ENCODE data around the gene USP36. TPM values are rescaled to one million over a fixed set of nuclear protein-coding genes. Genes with fewer than 3 reads are reported as not detected.
"Not testable (repeated sequence)": the region's sequence is repeated elsewhere in the genome, so short reads cannot be mapped to it uniquely, and the experiment has no call there.

USP36 gene
- total and polyA plus RNA-seq, 7 donors: 6.7 to 49.3 (median 25.5) TPM

DNA sequence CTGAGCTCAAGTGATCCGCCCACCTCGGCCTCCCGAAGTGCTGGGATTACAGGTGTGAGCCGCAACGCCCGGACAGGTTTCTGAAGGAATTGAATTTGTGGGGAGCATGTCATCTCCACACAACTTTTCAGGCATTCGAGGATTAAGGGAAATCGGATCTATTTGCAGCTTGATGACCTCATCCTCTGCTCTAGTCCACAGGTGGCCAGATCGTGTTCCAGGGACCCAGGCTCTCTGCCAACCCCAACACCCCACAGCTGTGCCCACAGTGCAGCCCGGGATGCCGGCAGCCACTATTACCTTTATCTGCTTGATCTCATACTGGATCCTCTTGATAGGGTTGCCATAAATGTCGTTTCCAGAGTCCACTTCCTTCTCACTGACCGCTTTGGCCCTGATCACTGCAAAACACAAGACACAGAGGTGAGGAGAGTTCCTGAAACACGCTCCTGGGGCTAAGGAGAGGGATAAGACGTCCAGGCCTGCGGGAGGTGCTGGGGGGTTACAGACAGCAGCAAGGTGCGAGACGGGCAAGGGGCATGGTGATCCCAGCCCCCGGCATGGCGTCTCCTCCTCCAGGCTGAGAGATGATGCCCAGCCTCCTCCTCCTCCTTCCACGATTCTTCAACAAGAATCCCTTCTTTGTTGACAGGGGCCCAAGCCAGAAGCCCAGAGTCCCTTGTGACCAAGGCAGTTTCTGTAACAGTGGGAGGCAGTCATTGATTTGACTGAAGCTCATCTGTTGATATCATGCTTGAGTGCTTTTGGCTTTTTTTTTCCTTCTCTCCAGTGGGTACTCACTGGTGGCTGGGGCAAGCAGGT, 33.1 kb upstream of the USP36 start:
- TF ChIP-seq, protein P1, sequence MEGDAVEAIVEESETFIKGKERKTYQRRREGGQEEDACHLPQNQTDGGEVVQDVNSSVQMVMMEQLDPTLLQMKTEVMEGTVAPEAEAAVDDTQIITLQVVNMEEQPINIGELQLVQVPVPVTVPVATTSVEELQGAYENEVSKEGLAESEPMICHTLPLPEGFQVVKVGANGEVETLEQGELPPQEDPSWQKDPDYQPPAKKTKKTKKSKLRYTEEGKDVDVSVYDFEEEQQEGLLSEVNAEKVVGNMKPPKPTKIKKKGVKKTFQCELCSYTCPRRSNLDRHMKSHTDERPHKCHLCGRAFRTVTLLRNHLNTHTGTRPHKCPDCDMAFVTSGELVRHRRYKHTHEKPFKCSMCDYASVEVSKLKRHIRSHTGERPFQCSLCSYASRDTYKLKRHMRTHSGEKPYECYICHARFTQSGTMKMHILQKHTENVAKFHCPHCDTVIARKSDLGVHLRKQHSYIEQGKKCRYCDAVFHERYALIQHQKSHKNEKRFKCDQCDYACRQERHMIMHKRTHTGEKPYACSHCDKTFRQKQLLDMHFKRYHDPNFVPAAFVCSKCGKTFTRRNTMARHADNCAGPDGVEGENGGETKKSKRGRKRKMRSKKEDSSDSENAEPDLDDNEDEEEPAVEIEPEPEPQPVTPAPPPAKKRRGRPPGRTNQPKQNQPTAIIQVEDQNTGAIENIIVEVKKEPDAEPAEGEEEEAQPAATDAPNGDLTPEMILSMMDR (IDR thresholded peaks at IDR 0.05): no peak
- peak in 2 of 4 donors; percentile 5 to 19 for TF ChIP-seq POLR2AphosphoS5 (IDR thresholded peaks at IDR 0.05)
- Histone ChIP-seq H3K4me3 (no peak overlapping the region), H3K36me3 (peaks cover 25 to 53% (median 38%) of the 10 kb centered on the region in 4 donors), H3K9me3 (no peaks in the 10 kb centered on the region), H3K4me1 (peaks cover 0 to 49% (median 46%) of the 10 kb centered on the region in 4 donors), H3K27ac (peak overlapping the region; percentile 65 to 88 (median 78)), H3K27me3 (no peaks in the 10 kb centered on the region)
- DNase-seq: no peak
- intact Hi-C loops (cut with DNase I): no loop called here
- WGBS, 2 donors: 74 to 76% methylated on average over 21 of the region's 21 CpGs

DNA sequence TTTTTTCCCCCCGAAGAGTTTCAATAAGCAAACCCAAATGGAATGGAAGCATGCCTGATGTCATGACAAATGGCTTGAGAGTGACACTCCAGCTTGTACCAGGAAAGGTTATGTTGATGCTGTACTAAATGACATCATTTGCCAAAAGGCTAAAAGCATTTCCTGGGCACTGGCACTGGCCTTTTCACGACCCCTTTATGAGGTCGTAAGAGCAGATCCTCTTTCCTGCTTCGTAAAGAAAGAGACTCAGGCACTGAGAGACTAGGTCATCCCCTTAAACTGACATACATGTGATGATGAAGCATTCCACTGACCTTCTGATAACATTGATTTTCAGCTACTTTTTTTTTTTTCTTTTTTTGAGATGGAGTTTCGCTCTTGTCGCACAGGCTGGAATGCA, 31.9 kb upstream of the USP36 start:
- H3K27ac ChIP-seq: peak overlapping the region in 2 of 4 donors; percentile 10 to 88
- no peaks in the 10 kb centered on the region for H3K9me3 ChIP-seq
- no peaks in the 10 kb centered on the region for H3K27me3 ChIP-seq
- H3K4me1 ChIP-seq: peaks cover 0 to 52% (median 36%) of the 10 kb centered on the region in 4 donors
- no peak for DNase-seq
- intact Hi-C loops (cut with DNase I): no loop called here
- H3K4me3 ChIP-seq: no peak overlapping the region
- no peak for TF ChIP-seq POLR2AphosphoS5 (IDR thresholded peaks at IDR 0.05)
- TF ChIP-seq, protein P1 (IDR thresholded peaks at IDR 0.05): no peak
- TF ChIP-seq POLR2A (IDR thresholded peaks at IDR 0.05): no peak
- TF ChIP-seq EP300 (IDR thresholded peaks at IDR 0.05): no peak
- WGBS, 2 donors: 83 to 85% methylated on average over 6 of the region's 6 CpGs
- H3K36me3 ChIP-seq: peaks cover 30 to 64% (median 44%) of the 10 kb centered on the region in 4 donors

DNA sequence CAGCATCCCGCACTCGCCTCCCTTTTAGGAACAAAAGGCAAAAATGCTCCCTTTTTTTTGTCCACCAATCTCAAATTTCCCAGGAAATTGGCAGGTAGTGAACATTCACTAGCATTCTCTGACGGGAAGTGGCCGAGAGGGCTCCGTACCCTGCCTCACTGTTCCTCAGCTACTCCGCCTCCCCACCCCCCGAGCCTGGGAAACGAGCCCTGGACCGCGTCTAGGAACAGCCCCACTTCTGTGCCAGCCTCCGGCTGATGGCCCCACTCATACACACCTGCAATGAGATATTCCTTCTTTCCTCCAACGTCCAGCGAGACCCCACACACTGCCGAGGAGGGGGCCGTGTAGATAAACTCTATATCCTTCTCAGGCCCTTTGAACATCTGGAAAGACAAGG, 30.0 kb upstream of the USP36 start:
- peaks cover 0 to 52% (median 36%) of the 10 kb centered on the region in 4 donors for H3K4me1 ChIP-seq
- no peaks in the 10 kb centered on the region for H3K9me3 ChIP-seq
- no peak overlapping the region for H3K4me3 ChIP-seq
- WGBS, 2 donors: 88 to 89% methylated on average over 15 of the region's 15 CpGs
- TF ChIP-seq, protein P1 (IDR thresholded peaks at IDR 0.05): no peak
- TF ChIP-seq POLR2AphosphoS5 (IDR thresholded peaks at IDR 0.05) (no peak), POLR2A (IDR thresholded peaks at IDR 0.05) (no peak), EP300 (IDR thresholded peaks at IDR 0.05) (no peak)
- intact Hi-C loops (cut with DNase I): no loop called here
- H3K36me3 ChIP-seq: peaks cover 30 to 64% (median 44%) of the 10 kb centered on the region in 4 donors
- no peak overlapping the region for H3K27ac ChIP-seq
- DNase-seq: no peak
- H3K27me3 ChIP-seq: no peaks in the 10 kb centered on the region

DNA sequence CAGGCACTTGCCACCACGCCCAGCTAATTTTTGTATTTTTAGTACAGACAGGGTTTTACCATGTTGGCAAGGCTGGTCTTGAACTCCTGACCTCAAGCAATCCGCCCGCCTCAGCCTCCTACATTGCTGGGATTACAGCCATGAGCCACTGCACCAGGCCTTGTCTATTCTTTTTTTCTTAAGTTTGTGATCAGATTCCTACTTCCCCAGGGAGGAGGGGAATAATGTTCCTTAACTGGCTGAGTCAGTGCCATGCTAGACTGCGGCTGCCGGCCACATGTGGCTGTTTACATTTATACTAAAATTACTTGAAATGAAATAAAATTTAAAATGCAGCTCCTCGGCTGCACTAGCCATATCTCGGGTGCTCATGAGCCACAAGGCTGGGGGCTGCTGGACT, 27.8 kb upstream of the USP36 start:
- no peaks in the 10 kb centered on the region for H3K27me3 ChIP-seq
- 74 to 86% methylated on average over 7 of the region's 7 CpGs for WGBS, 2 donors
- no peaks in the 10 kb centered on the region for H3K9me3 ChIP-seq
- H3K36me3 ChIP-seq: peaks cover 30 to 65% (median 44%) of the 10 kb centered on the region in 4 donors
- H3K27ac ChIP-seq: peak overlapping the region in 2 of 4 donors; percentile 45 to 75
- TF ChIP-seq POLR2AphosphoS5 (IDR thresholded peaks at IDR 0.05) (no peak), POLR2A (IDR thresholded peaks at IDR 0.05) (no peak), EP300 (IDR thresholded peaks at IDR 0.05) (no peak)
- TF ChIP-seq, protein P1 (IDR thresholded peaks at IDR 0.05): no peak
- H3K4me3 ChIP-seq: no peak overlapping the region
- intact Hi-C loops (cut with DNase I): loop anchor here (5.0 kb wide), 1 partner anchor 54 kb away; no protein-coding TSS in a partner anchor
- no peak for DNase-seq
- H3K4me1 ChIP-seq: peaks cover 0 to 35% (median 20%) of the 10 kb centered on the region in 4 donors

DNA sequence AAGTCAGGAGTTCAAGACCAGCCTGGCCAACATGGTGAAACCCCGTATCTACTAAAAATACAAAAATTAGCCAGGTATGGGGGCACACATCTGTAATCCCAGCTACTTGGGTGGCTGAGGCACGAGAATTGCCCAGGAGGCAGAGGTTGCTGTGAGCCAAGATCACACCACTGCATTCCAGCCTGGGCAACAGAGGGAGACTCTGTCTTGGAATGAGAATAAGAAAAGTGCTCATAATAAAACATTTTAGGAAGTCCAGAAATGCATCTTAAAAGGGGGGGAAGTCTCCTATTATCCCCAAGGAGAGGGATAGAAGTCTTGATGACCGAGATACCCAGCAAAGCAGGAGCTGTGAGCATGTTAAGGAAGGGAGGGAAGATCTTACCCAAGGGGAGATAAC, 26.4 kb upstream of the USP36 start:
- Histone ChIP-seq H3K27ac (peak overlapping the region; percentile 45 to 75 (median 55)), H3K36me3 (peaks cover 17 to 60% (median 31%) of the 10 kb centered on the region in 4 donors), H3K4me1 (peaks cover 0 to 41% (median 27%) of the 10 kb centered on the region in 4 donors)
- DNase-seq, H3K27me3 ChIP-seq, H3K9me3 ChIP-seq, H3K4me3 ChIP-seq: not testable (repeated sequence)
- intact Hi-C loops (cut with DNase I): loop anchor here (5.0 kb wide), 1 partner anchor 55 kb away; no protein-coding TSS in a partner anchor
- WGBS, 2 donors: 85 to 87% methylated on average over 3 of the region's 3 CpGs
